GM19099 (cell line): Measurements from ENCODE around the gene SH3BP2.

Experiments used
- POLR2A ChIP-seq: IDR thresholded peaks from 3 replicates; pipeline ENCODE4 v1.6.1; 2011; ENCODE audit warnings: low read depth; ENCODE audit not compliant: insufficient read length; ENCODE audit errors: extremely low read depth

Gene SH3BP2

DNA sequence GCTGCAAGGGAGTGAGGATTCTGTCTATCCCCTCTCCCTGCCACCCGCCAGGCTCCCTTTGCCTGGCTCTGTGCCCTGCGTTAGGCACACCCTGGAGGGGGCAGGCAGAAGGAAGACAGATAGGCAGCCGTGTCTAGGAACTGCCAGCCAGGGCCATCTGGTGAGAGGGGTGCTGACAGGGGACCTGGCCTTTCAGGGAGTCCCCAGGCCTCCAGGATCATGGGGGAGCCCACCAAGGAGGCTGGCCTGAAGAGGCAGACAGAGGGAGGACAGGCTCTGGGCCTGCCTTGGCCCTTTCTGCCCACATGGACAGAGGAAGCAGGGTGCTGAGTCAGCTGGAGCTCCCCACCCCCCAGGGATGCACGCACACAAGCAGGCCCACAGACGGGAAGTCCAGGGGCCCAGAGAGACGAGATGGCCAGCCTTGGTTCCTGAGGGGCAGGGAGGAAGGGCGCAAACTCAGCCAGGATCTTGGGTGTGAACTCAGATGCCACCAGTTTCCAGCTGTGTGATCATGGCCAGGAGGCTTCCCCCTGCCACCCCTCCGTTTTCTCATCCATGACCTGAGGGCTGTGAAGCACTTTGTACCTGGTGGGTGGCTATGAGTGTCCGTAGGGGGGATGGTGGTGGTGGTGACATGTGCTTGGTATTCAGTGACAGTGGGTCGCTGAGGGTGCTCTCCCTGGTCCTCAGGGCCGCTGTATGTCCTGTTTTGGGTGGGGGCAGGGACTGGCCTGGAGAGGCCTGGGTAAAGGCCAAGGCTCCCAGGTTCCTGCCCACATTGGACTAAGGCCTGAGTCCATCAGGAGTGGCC lies 1.8 kb downstream of the SH3BP2 start:
- no peak for TF ChIP-seq POLR2A

DNA sequence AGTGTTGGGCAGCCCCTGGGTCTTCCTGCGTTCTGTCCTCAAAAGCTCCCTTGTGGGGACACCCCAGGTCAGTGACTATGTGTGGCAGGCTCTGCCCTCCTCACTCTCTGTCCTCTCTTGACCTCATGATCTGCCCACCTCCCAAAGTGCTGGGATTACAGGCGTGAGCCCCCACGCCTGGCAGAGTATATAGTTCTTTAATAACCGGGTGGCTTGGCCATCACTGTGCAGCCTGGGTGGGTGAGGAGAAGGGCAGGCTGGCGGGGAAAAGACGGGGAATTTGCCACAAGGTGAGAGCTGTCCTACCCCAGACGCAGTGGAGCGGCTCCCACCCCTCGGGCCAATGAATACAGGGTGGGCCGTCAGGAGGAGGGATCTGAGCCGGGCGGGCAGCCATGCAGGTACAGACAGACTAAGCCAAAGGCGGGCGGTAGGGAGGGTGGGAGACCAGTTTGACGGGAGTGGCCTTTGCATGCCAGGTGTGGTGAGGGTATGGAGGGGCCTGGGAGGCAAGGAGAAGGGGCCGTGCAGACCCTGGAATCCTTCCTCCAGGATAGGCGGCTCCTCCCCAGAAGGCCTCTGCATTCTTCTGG lies 2.5 kb downstream of the SH3BP2 start:
- no peak for TF ChIP-seq POLR2A

DNA sequence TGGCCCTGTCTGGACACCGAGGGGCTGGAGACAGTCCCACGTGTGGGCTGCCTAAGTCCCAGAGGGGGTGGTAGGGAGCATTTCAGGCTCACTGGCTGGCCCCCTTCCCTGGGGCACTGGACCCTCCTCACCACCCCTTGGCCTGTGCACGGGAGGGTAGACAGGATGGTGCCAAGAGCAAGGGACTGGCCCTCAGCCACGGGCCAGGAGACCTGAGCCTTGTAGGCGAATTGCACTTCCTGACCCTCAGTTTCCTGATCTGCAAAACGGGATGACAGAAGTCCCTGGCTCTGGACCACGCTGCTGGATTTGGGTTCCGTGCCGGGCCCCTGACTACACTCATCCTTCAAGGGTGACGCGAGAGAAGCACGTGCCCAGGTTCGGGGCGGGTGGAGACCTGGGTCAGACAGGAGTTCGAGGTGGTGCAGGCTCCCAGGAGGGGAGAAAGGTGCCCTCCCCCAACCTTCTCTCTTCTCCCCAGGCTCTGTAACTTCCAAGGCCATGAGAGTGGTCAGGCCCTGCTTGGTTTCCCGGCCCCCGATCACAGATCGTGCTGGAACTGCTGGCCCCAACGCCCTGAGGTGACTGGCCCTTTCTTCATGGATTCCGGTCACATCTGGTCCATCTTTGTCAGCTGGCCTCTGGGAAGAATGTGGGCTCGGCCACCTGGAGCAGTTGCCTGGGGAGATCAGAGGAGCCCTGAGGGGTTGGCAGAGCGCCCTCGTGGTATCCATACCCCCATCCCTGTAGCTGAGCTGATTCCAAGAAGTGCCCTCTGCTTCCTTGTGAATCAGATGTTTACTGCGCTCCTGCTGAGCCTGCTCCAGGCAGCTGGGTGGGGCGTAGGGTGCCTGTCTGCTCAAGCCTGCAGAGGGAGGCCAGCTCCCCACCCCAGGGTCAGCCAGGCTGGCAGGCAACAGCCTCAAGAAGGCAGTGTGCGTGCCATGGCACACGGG lies 3.3 kb downstream of the SH3BP2 start:
- TF ChIP-seq POLR2A: no peak

DNA sequence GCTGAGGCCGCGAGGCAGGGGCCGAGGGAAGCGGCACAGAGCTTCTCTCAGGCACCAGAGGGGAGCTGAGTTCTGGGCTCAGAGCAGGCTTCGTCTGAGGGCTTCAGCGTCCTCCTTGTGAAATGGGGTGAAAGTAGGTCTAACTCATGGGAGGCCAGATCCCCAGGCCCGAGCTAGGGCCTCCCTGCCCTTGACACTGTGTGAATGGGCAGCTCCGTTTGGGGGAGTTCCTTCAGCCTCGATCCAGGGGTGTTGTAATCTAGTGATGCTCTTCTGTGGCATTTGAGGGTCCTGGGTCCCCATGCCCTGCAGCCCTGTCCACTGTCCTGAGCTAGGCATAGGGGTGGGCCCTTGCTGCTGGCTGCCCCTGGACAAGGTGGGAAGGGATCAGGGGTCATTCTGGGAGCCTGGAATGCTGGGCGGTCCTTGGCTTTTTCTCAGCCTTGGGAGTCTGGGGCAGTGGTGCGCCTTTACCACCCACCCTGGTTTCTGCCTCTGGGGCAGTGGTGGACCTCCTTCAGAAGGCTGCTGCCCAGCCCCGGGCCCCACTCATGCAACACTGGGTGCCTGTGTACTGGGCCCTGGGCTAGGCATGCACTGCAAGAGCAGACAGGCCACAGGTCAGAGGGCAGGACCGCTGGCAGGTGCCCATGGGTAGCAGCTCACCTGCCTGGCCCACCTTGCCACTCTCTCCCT lies 4.1 kb downstream of the SH3BP2 start:
- no peak for TF ChIP-seq POLR2A

DNA sequence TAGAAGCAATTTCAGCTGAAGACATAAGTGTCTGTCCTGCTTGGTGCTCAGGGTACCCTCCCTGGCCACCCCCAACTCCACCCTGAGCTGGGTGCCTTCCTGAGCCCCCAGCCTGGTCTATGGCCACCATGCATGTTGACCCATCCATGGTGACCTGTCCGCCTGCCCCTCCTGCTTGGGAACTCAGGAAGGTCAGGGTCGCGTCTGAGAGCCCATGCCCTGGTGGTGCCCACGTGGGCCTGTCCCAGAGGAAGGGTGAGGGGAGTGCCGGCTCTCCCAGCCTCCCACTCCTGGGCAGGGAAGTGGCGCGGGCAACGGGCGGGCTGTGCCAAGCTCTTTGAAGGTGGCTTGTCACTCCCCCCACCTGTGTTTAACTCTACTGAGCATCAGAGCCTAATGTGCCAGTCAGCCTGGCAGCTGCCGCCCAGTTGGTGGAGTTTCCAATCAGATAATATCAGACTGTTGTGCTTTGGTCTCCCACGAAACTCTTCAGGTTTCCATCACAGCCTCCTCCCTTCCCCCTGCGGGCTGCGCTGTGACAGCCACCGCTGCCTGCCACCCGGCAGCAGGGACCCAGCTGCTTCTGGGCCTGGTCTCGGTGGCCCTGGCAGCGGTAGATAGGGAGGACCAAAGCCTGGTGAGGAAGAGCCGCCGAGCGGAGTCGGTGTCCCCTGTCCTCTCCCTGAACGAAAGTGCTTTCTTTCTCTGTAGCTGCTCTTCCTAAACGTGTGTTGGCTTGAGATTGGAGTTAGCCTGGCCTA lies 4.8 kb downstream of the SH3BP2 start:
- no peak for TF ChIP-seq POLR2A

- TF ChIP-seq POLR2A: peak; percentile 46
Observed at GRCh38 chr4:2798399-2799223, 5.7 kb downstream of the SH3BP2 start.

DNA sequence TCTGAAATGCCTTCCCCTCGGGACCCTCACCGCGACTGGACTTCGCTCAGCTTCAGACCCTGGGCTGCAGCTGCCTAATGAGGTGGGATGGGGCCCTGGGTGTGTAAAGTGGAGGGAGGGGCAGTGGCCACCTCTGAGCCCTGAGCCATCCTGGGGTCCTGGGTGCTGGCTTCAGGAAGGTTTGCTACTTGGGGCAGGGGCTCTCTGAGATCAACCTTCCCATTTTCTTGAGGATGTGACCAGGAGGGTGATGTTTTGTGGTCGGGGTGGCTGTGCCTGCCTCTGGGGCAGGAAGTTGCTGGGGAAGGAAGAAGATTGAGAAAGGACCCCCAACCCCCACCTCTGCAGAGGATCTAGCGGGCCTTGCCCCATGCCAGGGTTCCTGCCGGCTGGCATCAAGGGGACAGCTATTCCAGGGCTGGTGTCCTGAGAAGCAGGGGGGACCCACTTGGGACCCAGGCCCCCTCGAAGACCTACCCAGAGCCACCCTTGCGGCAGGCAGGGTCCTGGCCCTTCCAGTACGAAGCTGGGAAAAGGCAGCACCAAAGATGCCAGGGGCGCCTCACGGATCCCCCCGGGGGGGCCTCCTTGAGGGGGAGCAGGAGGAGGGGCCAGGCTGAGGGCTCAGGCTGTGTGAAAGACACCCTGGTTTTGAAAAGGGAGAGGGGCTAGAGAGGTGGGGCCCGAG lies 6.5 kb downstream of the SH3BP2 start:
- no peak for TF ChIP-seq POLR2A

DNA sequence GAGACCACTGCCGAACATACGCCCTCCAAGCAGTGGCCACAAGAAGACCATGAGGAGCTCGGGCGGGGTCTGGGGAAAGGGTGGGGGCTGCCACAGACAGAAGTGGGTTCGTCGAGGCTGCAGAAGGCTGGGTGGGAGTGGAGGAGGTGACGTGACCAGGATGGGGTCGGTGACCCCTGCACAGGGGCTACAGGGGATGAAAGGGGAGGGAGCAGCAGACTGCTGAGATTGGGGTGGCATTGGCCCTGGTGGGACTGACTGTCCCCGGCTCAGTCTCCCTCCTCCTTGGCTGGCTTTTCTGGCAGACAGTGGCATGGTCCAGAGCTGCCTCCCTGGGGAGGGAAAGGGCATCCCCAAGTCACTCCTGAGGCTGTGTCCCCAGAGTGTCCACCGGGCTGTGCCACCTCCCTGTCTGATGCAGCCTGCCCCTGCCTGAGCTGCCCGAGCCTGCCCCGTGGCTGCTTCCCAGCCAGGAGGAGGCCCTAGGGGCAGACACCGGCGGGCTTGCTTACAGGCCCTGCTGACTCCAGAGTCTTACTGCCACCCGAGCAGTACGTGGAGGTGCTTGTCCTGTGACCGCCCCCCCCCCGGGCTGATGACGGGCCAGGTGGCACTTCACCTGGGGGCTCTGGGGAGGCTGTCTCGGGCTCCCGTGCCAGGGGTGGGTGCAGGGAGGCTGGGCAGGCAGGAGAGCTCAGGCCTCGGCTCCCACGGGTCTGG lies 7.2 kb downstream of the SH3BP2 start:
- no peak for TF ChIP-seq POLR2A

DNA sequence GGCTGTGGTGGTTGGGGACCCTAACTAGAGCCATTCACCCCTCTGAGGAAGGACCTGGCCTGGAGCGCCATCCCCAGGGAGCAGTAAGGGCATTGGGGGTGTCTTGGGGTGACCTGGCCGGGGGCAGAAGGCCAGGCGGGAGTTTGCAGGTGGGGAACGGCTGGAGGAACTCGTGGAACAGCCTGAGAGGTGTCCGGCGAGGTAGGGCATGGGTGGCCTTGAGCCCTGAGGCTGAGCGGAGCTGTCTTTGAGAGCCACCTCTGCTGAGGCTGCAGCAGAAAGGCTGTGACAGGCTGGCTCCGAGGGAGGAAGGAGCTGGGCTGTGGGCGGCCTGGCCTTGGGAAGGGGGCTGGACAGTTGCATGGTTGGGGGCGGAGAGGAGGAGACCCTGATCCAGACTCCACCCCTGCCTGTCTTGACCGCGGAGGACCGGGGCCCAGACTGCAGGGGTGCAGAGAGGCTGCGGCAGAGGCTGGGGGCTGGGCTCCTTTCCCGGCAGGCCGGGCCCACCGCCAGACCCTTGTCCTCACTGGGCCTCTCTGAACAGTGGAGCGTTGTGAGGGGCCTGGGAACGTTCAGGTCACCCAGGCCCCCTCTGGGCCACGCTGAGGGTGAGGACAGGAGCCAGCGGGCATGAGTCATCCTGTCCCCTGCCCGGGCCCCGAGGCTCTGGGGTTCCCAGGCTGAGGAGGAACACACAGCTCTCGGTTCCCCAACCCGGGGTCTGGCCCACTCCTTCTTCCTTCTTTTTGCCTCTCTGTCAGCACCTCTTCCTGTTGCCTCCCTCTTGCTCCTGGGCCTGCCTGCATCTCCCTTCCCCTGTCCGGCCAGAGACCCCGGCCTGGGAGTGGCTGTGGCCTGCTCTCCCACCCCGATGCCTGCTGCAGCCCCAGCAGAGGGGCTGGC lies 8.1 kb downstream of the SH3BP2 start:
- peak; percentile 40 for TF ChIP-seq POLR2A

GRCh38 chr4:2802618-2803531 lies 10.0 kb downstream of the SH3BP2 start:
- TF ChIP-seq POLR2A: no peak
